ENCODE measurements around the gene VENTX. TPM values are rescaled to one million over a fixed set of nuclear protein-coding genes. Genes with fewer than 3 reads are reported as not detected.
"Not testable (repeated sequence)": the region's sequence is repeated elsewhere in the genome, so short reads cannot be mapped to it uniquely, and the experiment has no call there.

The VENTX gene
- total RNA-seq, 2 experiments from 2014 or later, result not detected

GRCh38 chr10:133227256-133227655, 10.4 kb upstream of the VENTX start:
- peaks cover 32% of the 10 kb centered on the region for H3K4me1 Mint-ChIP-seq
- no peak overlapping the region for H3K27ac Mint-ChIP-seq
- CTCF ChIA-PET, result no interaction called here
- POLR2A ChIA-PET, result no interaction called here
- H3K36me3 Mint-ChIP-seq (ENCODE audit: low read depth), result no peaks in the 10 kb centered on the region
- peaks cover 39% of the 10 kb centered on the region for H3K27me3 Mint-ChIP-seq
- H3K4me3 Mint-ChIP-seq, result no peak overlapping the region
- H3K9me3 Mint-ChIP-seq, result no peaks in the 10 kb centered on the region
- no peak for DNase-seq

- H3K27ac Mint-ChIP-seq, result no peak overlapping the region
- ChIA-PET POLR2A (no interaction called here), CTCF (interaction anchor here (0.7 kb wide), 1 partner anchor 29 kb away, joined by 3 read pairs; no protein-coding TSS in a partner anchor)
- H3K27me3 Mint-ChIP-seq, result peaks cover 59% of the 10 kb centered on the region
- peak overlapping the region; percentile 19 for H3K4me3 Mint-ChIP-seq
- no peak for DNase-seq
- no peaks in the 10 kb centered on the region for H3K36me3 Mint-ChIP-seq (ENCODE audit: low read depth)
- peaks cover 31% of the 10 kb centered on the region for H3K4me1 Mint-ChIP-seq
- H3K9me3 Mint-ChIP-seq, result no peaks in the 10 kb centered on the region
These were observed 8.2 kb upstream of the VENTX start for GRCh38 chr10:133229265-133230043.

- DNase-seq, result no peak
- POLR2A ChIA-PET, result no interaction called here
- H3K4me3 Mint-ChIP-seq, result peak within 1 kb of the TSS; percentile 19
- H3K27me3 Mint-ChIP-seq, result peaks cover 62% of the 10 kb centered on the region
- H3K36me3 Mint-ChIP-seq (ENCODE audit: low read depth), result no peaks in the 10 kb centered on the region
- H3K4me1 Mint-ChIP-seq, result peaks cover 31% of the 10 kb centered on the region
- CTCF ChIA-PET, result interaction anchor here (0.7 kb wide), 1 partner anchor 30 kb away, joined by 3 read pairs; no protein-coding TSS in a partner anchor
- H3K27ac Mint-ChIP-seq, result no peak within 1 kb of the TSS
- H3K9me3 Mint-ChIP-seq, result no peaks in the 10 kb centered on the region
These were observed 7.7 kb upstream of the VENTX start, which contains the start of gene UTF1 for GRCh38 chr10:133230044-133230361. Gene UTF1 (plus strand): TSS chr10:133230217. CDS start chr10:133230289, 72 bp downstream.

GRCh38 chr10:133230387-133231195, 7.1 kb upstream of the VENTX start:
- Mint-ChIP-seq H3K27me3 (peaks cover 64% of the 10 kb centered on the region), H3K27ac (no peak overlapping the region), H3K4me1 (peaks cover 28% of the 10 kb centered on the region), H3K4me3 (no peak overlapping the region), H3K9me3 (no peaks in the 10 kb centered on the region), H3K36me3 (ENCODE audit: low read depth) (no peaks in the 10 kb centered on the region)
- CTCF ChIA-PET, result interaction anchor here (1.2 kb wide), 1 partner anchor 99 kb away, joined by 3 read pairs; no protein-coding TSS in a partner anchor
- DNase-seq, result no peak
- POLR2A ChIA-PET, result no interaction called here

- Mint-ChIP-seq H3K4me3 (peak overlapping the region; percentile 10), H3K27ac (no peak overlapping the region), H3K4me1 (peaks cover 20% of the 10 kb centered on the region), H3K27me3 (peaks cover 68% of the 10 kb centered on the region), H3K36me3 (ENCODE audit: low read depth) (no peaks in the 10 kb centered on the region), H3K9me3 (no peaks in the 10 kb centered on the region)
- no peak for DNase-seq
- CTCF ChIA-PET, result interaction anchor here (0.6 to 1.2 kb wide), 2 partner anchors 98 to 1866 kb away, joined by 3 read pairs; no protein-coding TSS in a partner anchor
- POLR2A ChIA-PET, result no interaction called here
These were observed 6.3 kb upstream of the VENTX start for GRCh38 chr10:133231244-133231945.

GRCh38 chr10:133231946-133232574, 5.6 kb upstream of the VENTX start:
- no peaks in the 10 kb centered on the region for H3K36me3 Mint-ChIP-seq (ENCODE audit: low read depth)
- H3K4me1 Mint-ChIP-seq, result peaks cover 15% of the 10 kb centered on the region
- POLR2A ChIA-PET, result no interaction called here
- H3K27me3 Mint-ChIP-seq, result peaks cover 62% of the 10 kb centered on the region
- H3K4me3 Mint-ChIP-seq, result no peak overlapping the region
- no peak for DNase-seq
- no peak overlapping the region for H3K27ac Mint-ChIP-seq
- no peaks in the 10 kb centered on the region for H3K9me3 Mint-ChIP-seq
- CTCF ChIA-PET, result interaction anchor here (0.6 kb wide), 1 partner anchor 1867 kb away, joined by 3 read pairs; no protein-coding TSS in a partner anchor

GRCh38 chr10:133234796-133235195, 2.9 kb upstream of the VENTX start:
- H3K9me3 Mint-ChIP-seq, result not testable (repeated sequence)

GRCh38 chr10:133235265-133235855, 2.3 kb upstream of the VENTX start:
- Mint-ChIP-seq H3K27me3 (peaks cover 56% of the 10 kb centered on the region), H3K4me3 (no peak overlapping the region), H3K9me3 (no peaks in the 10 kb centered on the region), H3K36me3 (ENCODE audit: low read depth) (no peaks in the 10 kb centered on the region), H3K4me1 (peaks cover 6% of the 10 kb centered on the region), H3K27ac (no peak overlapping the region)
- POLR2A ChIA-PET, result no interaction called here
- CTCF ChIA-PET, result interaction anchor here (0.5 kb wide), 1 partner anchor 20 kb away, joined by 3 read pairs; no protein-coding TSS in a partner anchor
- no peak for DNase-seq

More at GRCh38 chr10:133234796-133235195, 2.9 kb upstream of the VENTX start:
- DNase-seq; POLR2A ChIA-PET; H3K36me3 Mint-ChIP-seq (ENCODE audit: low read depth); H3K4me1 Mint-ChIP-seq; H3K27ac Mint-ChIP-seq; H3K4me3 Mint-ChIP-seq: not testable (repeated sequence)
- CTCF ChIA-PET, result interaction anchor here (0.8 kb wide), 1 partner anchor 10 kb away, joined by 4 read pairs; no protein-coding TSS in a partner anchor
- peaks cover 55% of the 10 kb centered on the region for H3K27me3 Mint-ChIP-seq

- no peaks in the 10 kb centered on the region for H3K9me3 Mint-ChIP-seq
- POLR2A ChIA-PET, result no interaction called here
- H3K27ac Mint-ChIP-seq, result no peak overlapping the region
- CTCF ChIA-PET, result interaction anchor here (0.5 kb wide), 1 partner anchor 19 kb away, joined by 3 read pairs; no protein-coding TSS in a partner anchor
- H3K27me3 Mint-ChIP-seq, result peaks cover 58% of the 10 kb centered on the region
- DNase-seq, result no peak
- H3K4me3 Mint-ChIP-seq, result no peak overlapping the region
- peaks cover 10% of the 10 kb centered on the region for H3K4me1 Mint-ChIP-seq
- no peaks in the 10 kb centered on the region for H3K36me3 Mint-ChIP-seq (ENCODE audit: low read depth)
These were observed 1.7 kb upstream of the VENTX start for GRCh38 chr10:133235932-133236331.

- no peaks in the 10 kb centered on the region for H3K9me3 Mint-ChIP-seq
- POLR2A ChIA-PET, result no interaction called here
- H3K4me3 Mint-ChIP-seq, result no peak overlapping the region
- no peaks in the 10 kb centered on the region for H3K36me3 Mint-ChIP-seq (ENCODE audit: low read depth)
- H3K4me1 Mint-ChIP-seq, result peaks cover 14% of the 10 kb centered on the region
- H3K27ac Mint-ChIP-seq, result no peak overlapping the region
- H3K27me3 Mint-ChIP-seq, result peaks cover 60% of the 10 kb centered on the region
- DNase-seq, result no peak
- CTCF ChIA-PET, result no interaction called here
These were observed 1.0 kb upstream of the VENTX start for GRCh38 chr10:133236401-133237240.

GRCh38 chr10:133237241-133237587, 441 bp upstream of the VENTX start:
- H3K4me1 Mint-ChIP-seq, result peaks cover 18% of the 10 kb centered on the region
- no peaks in the 10 kb centered on the region for H3K36me3 Mint-ChIP-seq (ENCODE audit: low read depth)
- H3K9me3 Mint-ChIP-seq, result no peaks in the 10 kb centered on the region
- H3K4me3 Mint-ChIP-seq, result no peak overlapping the region
- H3K27ac Mint-ChIP-seq, result no peak overlapping the region
- ChIA-PET CTCF (no interaction called here), POLR2A (no interaction called here)
- H3K27me3 Mint-ChIP-seq, result peaks cover 58% of the 10 kb centered on the region
- DNase-seq, result no peak
